MM.1S (cell line): ENCODE measurements around the gene SFSWAP.

Experiments used
- EZH2 ChIP-seq: fragments of 300-600 bp; sonication (generic); optimal IDR thresholded peaks from 2 replicates; pipeline ENCODE3; 2017; ENCODE audit warnings: low read depth, mild to moderate bottlenecking, antibody characterized with exemption, low read length, mixed read lengths
- EZH2phosphoT487 ChIP-seq: fragments of 300-600 bp; sonication (generic); IDR thresholded peaks from 2 replicates; pipeline ENCODE4 v1.6.1; 2018; ENCODE audit warnings: antibody characterized with exemption, low read length
- TF ChIP-seq, protein P1 (sequence below): fragments of 300-600 bp; sonication (generic); IDR thresholded peaks from 2 replicates; pipeline ENCODE4 v1.5.1; 2016; ENCODE audit warnings: antibody characterized with exemption, low read length, mixed read lengths

GRCh38 chr12:131709226-131709625, 1.7 kb upstream of the SFSWAP start:
- TF ChIP-seq, protein P1, sequence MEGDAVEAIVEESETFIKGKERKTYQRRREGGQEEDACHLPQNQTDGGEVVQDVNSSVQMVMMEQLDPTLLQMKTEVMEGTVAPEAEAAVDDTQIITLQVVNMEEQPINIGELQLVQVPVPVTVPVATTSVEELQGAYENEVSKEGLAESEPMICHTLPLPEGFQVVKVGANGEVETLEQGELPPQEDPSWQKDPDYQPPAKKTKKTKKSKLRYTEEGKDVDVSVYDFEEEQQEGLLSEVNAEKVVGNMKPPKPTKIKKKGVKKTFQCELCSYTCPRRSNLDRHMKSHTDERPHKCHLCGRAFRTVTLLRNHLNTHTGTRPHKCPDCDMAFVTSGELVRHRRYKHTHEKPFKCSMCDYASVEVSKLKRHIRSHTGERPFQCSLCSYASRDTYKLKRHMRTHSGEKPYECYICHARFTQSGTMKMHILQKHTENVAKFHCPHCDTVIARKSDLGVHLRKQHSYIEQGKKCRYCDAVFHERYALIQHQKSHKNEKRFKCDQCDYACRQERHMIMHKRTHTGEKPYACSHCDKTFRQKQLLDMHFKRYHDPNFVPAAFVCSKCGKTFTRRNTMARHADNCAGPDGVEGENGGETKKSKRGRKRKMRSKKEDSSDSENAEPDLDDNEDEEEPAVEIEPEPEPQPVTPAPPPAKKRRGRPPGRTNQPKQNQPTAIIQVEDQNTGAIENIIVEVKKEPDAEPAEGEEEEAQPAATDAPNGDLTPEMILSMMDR = no peak
- TF ChIP-seq EZH2 (no peak), EZH2phosphoT487 (no peak)
